Common myeloid progenitor, CD34-positive (primary cell): ENCODE results near the gene PSG4. TPM values are rescaled to one million over a fixed set of nuclear protein-coding genes. Genes with fewer than 3 reads are reported as not detected.
"Not testable (repeated sequence)": the region's sequence is repeated elsewhere in the genome, so short reads cannot be mapped to it uniquely, and the experiment has no call there.

Experiments used
- CTCF ChIA-PET: fragments of 350-600 bp; sonication (Branson Sonifier 250); formaldehyde crosslinking; loops from one replicate; lab custom pipeline; 2021; ENCODE audit warnings: antibody characterized with exemption; lab: Charles Lee
- POLR2A ChIA-PET: fragments of 350-600 bp; sonication (Branson Sonifier 250); formaldehyde crosslinking; loops from one replicate; lab custom pipeline; 2021; ENCODE audit warnings: antibody characterized with exemption; lab: Charles Lee
- DNase-seq, 3 donors: peaks; one replicate each; pipeline versions ENCODE4 v3.0.0 to v3.0.0-alpha.2; 2013
- H3K27ac ChIP-seq, 2 experiments: 1 replicate in 1 of 2; 2 replicates in 1 of 2; pipeline ENCODE4 v1.7.0; 2013; ENCODE audit warnings: inconsistent platforms in 2 of 2, low read length in 2 of 2, mild to moderate bottlenecking in 2 of 2, low read depth in 1 of 2, moderate library complexity in 1 of 2; ENCODE audit not compliant: severe bottlenecking in 2 of 2, insufficient read depth in 1 of 2, poor library complexity in 1 of 2
- H3K27me3 ChIP-seq, 5 experiments: replicated peaks in 2 of 5; 1 replicate in 3 of 5; 2 replicates in 2 of 5; pipeline versions ENCODE4 v1.6.1 to v1.7.0; 2013; ENCODE audit warnings: low read length in 4 of 5, mild to moderate bottlenecking in 2 of 5, moderate library complexity in 2 of 5, inconsistent platforms in 1 of 5; ENCODE audit not compliant: insufficient read depth in 5 of 5, control insufficient read depth in 4 of 5
- H3K36me3 ChIP-seq, 4 experiments: 1 replicate in 2 of 4; 2 replicates in 2 of 4; pipeline versions ENCODE4 v1.6.1 to v1.7.0; 2013; ENCODE audit warnings: low read length in 3 of 4, control low read depth in 1 of 4, mild to moderate bottlenecking in 1 of 4; ENCODE audit not compliant: control insufficient read depth in 4 of 4, insufficient read depth in 4 of 4
- H3K4me1 ChIP-seq, 4 experiments: 1 replicate in 3 of 4; 2 replicates in 1 of 4; pipeline versions ENCODE4 v1.6.1 to v1.7.1; 2013; ENCODE audit warnings: low read length in 3 of 4, mild to moderate bottlenecking in 3 of 4, control low read depth in 1 of 4, inconsistent platforms in 1 of 4, moderate library complexity in 1 of 4; ENCODE audit not compliant: control insufficient read depth in 4 of 4, insufficient read depth in 4 of 4; ENCODE audit errors: control extremely low read depth in 1 of 4
- H3K4me3 ChIP-seq, 7 experiments: 1 replicate in 4 of 7; 2 replicates in 3 of 7; pipeline versions ENCODE4 v1.5.1 to v1.7.0; 2013; ENCODE audit warnings: mild to moderate bottlenecking in 7 of 7, low read length in 6 of 7, moderate library complexity in 6 of 7, inconsistent platforms in 2 of 7, low read depth in 2 of 7, control low read depth in 1 of 7; ENCODE audit not compliant: insufficient read depth in 4 of 7, control insufficient read depth in 1 of 7; ENCODE audit errors: extremely low read depth in 1 of 7
- H3K9me3 ChIP-seq, 5 experiments: 1 replicate in 4 of 5; 2 replicates in 1 of 5; pipeline versions ENCODE4 v1.6.1 to v1.7.1; 2013; ENCODE audit warnings: low read length in 4 of 5, mild to moderate bottlenecking in 2 of 5, inconsistent platforms in 1 of 5, low read depth in 1 of 5, moderate library complexity in 1 of 5; ENCODE audit not compliant: control insufficient read depth in 4 of 5, insufficient read depth in 2 of 5; ENCODE audit errors: control extremely low read depth in 1 of 5
- WGBS: methylation state at CpG from one replicate; pipeline ENCODE4 v1.1.5; 2013; ENCODE audit not compliant: insufficient coverage; 5-methylcytosine and 5-hydroxymethylcytosine counted together
- polyA plus RNA-seq: library from polyadenylated mRNA; unstranded; fragments of 120-200 nt; gene quantifications from one replicate; pipeline ENCODE4 v1.2.1, GENCODE V29; 2013

PSG4 gene
- not detected for polyA plus RNA-seq

- H3K27me3 ChIP-seq, H3K4me3 ChIP-seq, H3K36me3 ChIP-seq, H3K4me1 ChIP-seq, H3K27ac ChIP-seq, POLR2A ChIA-PET, H3K9me3 ChIP-seq: not testable (repeated sequence)
- 60% methylated on average over 2 of the region's 9 CpGs for WGBS
- DNase-seq, result peak in 2 of 3 donors; percentile 1 to 6
- CTCF ChIA-PET, result interaction anchor here (0.6 to 0.7 kb wide), 2 partner anchors 9 to 14 kb away, joined by 3 to 4 read pairs; no protein-coding TSS in a partner anchor
Measured at GRCh38 chr19:43205471-43206105, at the start of gene PSG4. Gene PSG4, minus strand, starts transcription at chr19:43205638. Its CDS starts 102 bp downstream, at chr19:43205536.

GRCh38 chr19:43251428-43251827 is 46.0 kb upstream of the PSG4 start:
- H3K27ac ChIP-seq, POLR2A ChIA-PET, H3K4me3 ChIP-seq, H3K4me1 ChIP-seq, CTCF ChIA-PET, H3K27me3 ChIP-seq, H3K9me3 ChIP-seq, H3K36me3 ChIP-seq, DNase-seq: not testable (repeated sequence)
- no CpG with 5 or more reads among the region's 1 CpG for WGBS

- H3K36me3 ChIP-seq, H3K9me3 ChIP-seq, POLR2A ChIA-PET, H3K4me1 ChIP-seq, H3K27me3 ChIP-seq, CTCF ChIA-PET, H3K27ac ChIP-seq, DNase-seq, H3K4me3 ChIP-seq: not testable (repeated sequence)
- no CpG with 5 or more reads among the region's 5 CpGs for WGBS
Measured at GRCh38 chr19:43250296-43250695, 44.9 kb upstream of the PSG4 start.

- H3K4me3 ChIP-seq, H3K4me1 ChIP-seq, POLR2A ChIA-PET, DNase-seq, H3K27me3 ChIP-seq, H3K9me3 ChIP-seq, CTCF ChIA-PET, H3K36me3 ChIP-seq, H3K27ac ChIP-seq: not testable (repeated sequence)
- no CpG with 5 or more reads among the region's 1 CpG for WGBS
Measured at GRCh38 chr19:43248635-43249002, 43.2 kb upstream of the PSG4 start.

- DNase-seq, H3K9me3 ChIP-seq, H3K27me3 ChIP-seq, H3K4me3 ChIP-seq, H3K27ac ChIP-seq, H3K36me3 ChIP-seq, POLR2A ChIA-PET, H3K4me1 ChIP-seq, CTCF ChIA-PET: not testable (repeated sequence)
- 90% methylated on average over 2 of the region's 13 CpGs for WGBS
Measured at GRCh38 chr19:43247243-43247880, 41.9 kb upstream of the PSG4 start.

- DNase-seq, H3K36me3 ChIP-seq, H3K27ac ChIP-seq, H3K4me3 ChIP-seq, CTCF ChIA-PET, POLR2A ChIA-PET, H3K9me3 ChIP-seq, H3K4me1 ChIP-seq, H3K27me3 ChIP-seq: not testable (repeated sequence)
- no CpG with 5 or more reads among the region's 3 CpGs for WGBS
Measured at GRCh38 chr19:43245848-43246247, 40.4 kb upstream of the PSG4 start.

GRCh38 chr19:43242211-43242610 is 36.8 kb upstream of the PSG4 start:
- H3K4me1 ChIP-seq, H3K4me3 ChIP-seq, DNase-seq, H3K27me3 ChIP-seq, CTCF ChIA-PET, POLR2A ChIA-PET, H3K9me3 ChIP-seq, H3K27ac ChIP-seq, H3K36me3 ChIP-seq: not testable (repeated sequence)
- whole genome bisulfite sequencing, result no CpG with 5 or more reads among the region's 2 CpGs
